Transverse colon (tissue), 4 donors: ENCODE measurements around the gene CIRBP. TPM values are rescaled to one million over a fixed set of nuclear protein-coding genes. Genes with fewer than 3 reads are reported as not detected.
A peak's percentile ranks its signal among the peaks of the same experiment; 100 is the strongest.
"Not testable (repeated sequence)": the region's sequence is repeated elsewhere in the genome, so short reads cannot be mapped to it uniquely, and the experiment has no call there.

Source experiments
- DNase-seq: peaks from one replicate; pipeline ENCODE4 v3.0.0-alpha.2; 2019
- H3K27ac ChIP-seq, 4 donors: fragments of 200-600 bp; sonication (generic); 2 replicates each; pipeline ENCODE4 v1.5.1; 2016 to 2018; ENCODE audit warnings: inconsistent platforms in 4 of 4
- H3K27me3 ChIP-seq: fragments of 200-600 bp; sonication (generic); 2 replicates; pipeline ENCODE4 v1.5.1; 2017; ENCODE audit warnings: inconsistent platforms
- H3K36me3 ChIP-seq, 4 donors: fragments of 200-600 bp; sonication (generic); 2 replicates each; pipeline ENCODE4 v1.5.1; 2017 to 2019; ENCODE audit warnings: inconsistent platforms in 4 of 4
- H3K4me1 ChIP-seq, 4 donors: fragments of 200-600 bp; sonication (generic); 2 replicates each; pipeline ENCODE4 v1.5.1; 2017 to 2020; ENCODE audit warnings: inconsistent platforms in 4 of 4
- H3K4me3 ChIP-seq, 4 donors: fragments of 200-600 bp; sonication (generic); 1 replicate in 1 of 4; 2 replicates in 3 of 4; pipeline versions ENCODE4 v1.5.1 to v1.6.1; 2017 to 2019; ENCODE audit warnings: inconsistent platforms in 4 of 4
- H3K9me3 ChIP-seq, 2 donors: fragments of 200-600 bp; sonication (generic); 2 replicates each; pipeline ENCODE4 v1.5.1; 2017 to 2019; ENCODE audit warnings: inconsistent platforms in 2 of 2
- CTCF ChIP-seq, 5 experiments: fragments of 200-600 bp in 3 of 5; fragments of 450-650 bp in 2 of 5; sonication (generic) in 3 of 5; IDR thresholded peaks; 1 replicate in 2 of 5; 2 replicates in 3 of 5; pipeline ENCODE4 v1.5.1; 2016 to 2017; ENCODE audit warnings: antibody characterized with exemption in 5 of 5, inconsistent platforms in 3 of 5, mild to moderate bottlenecking in 2 of 5, moderate library complexity in 1 of 5
- EP300 ChIP-seq: sonication (generic); formaldehyde crosslinking; IDR thresholded peaks from one replicate; pipeline ENCODE4 v1.6.1; 2017; ENCODE audit warnings: antibody characterized with exemption, low read depth
- POLR2A ChIP-seq: fragments of 450-650 bp; IDR thresholded peaks from one replicate; pipeline ENCODE4 v1.6.1; 2016; ENCODE audit warnings: antibody characterized with exemption, mild to moderate bottlenecking, moderate library complexity
- POLR2AphosphoS5 ChIP-seq, 3 donors: sonication (generic); formaldehyde crosslinking; IDR thresholded peaks; one replicate each; pipeline ENCODE4 v1.6.1; 2016; ENCODE audit warnings: antibody characterized with exemption in 3 of 3
- WGBS, 2 donors: methylation state at CpG; one replicate each; pipeline ENCODE4 v1.1.5; 2018; ENCODE audit warnings: low coverage in 1 of 2; 5-methylcytosine and 5-hydroxymethylcytosine counted together
- in situ Hi-C, 4 donors: fragments of 200-750 bp; cut with MboI; loops; one replicate each; pipeline versions ENCODE4 v1.15.0 to v1.15.1; 2017; ENCODE audit warnings: low sequenced_read_pairs in 3 of 4, low pct_ligation_motif_present in 1 of 4, low pct_unique_long_range_greater_than_20kb in 1 of 4
- intact Hi-C: fragments of 100-400 bp; cut with DNase I; formaldehyde crosslinking; loops from one replicate; pipeline ENCODE4 v1.15.1; 2023; ENCODE audit warnings: low total_unique reads
- total RNA-seq, 4 donors: library from RNA; depleted of rRNA; stranded (reverse); fragments of >200 nt; gene quantifications; one replicate each; pipeline ENCODE4 v1.1.0, GENCODE V29; 2016

The CIRBP gene
- total RNA-seq, 4 donors from 2014 or later: 431 to 488 (median 460) TPM

GRCh38 chr19:1315470-1316166 lies 46.5 kb downstream of the CIRBP start:
- peak overlapping the region in 3 of 4 donors; percentile 1 to 41 (median 31) for H3K4me3 ChIP-seq
- peak overlapping the region in 1 of 4 donors; percentile 4 for H3K27ac ChIP-seq
- no peaks in the 10 kb centered on the region for H3K36me3 ChIP-seq
- TF ChIP-seq EP300 (no peak), CTCF (IDR thresholded peaks at IDR 0.05) (peak; percentile 64 to 83 (median 65)), POLR2AphosphoS5 (IDR thresholded peaks at IDR 0.05) (peak in 1 of 3 donors; percentile 20)
- H3K9me3 ChIP-seq: no peaks in the 10 kb centered on the region
- 11% methylated on average over 36 of the region's 58 CpGs; no CpG with 5 or more reads in 1 of the 2 donors for WGBS, 2 donors
- intact Hi-C loops: loop anchor here (1.0 kb wide), 1 partner anchor 42 kb away; no protein-coding TSS in a partner anchor
- peak; percentile 64 for DNase-seq
- peaks cover 0 to 27% (median 14%) of the 10 kb centered on the region in 4 donors for H3K4me1 ChIP-seq
- H3K27me3 ChIP-seq: peaks cover 84% of the 10 kb centered on the region
- in situ Hi-C loops: no loop called here

GRCh38 chr19:1316466-1316865 lies 47.3 kb downstream of the CIRBP start:
- no peak for TF ChIP-seq EP300
- TF ChIP-seq CTCF (IDR thresholded peaks at IDR 0.05): no peak
- no peak for TF ChIP-seq POLR2A
- no peak for TF ChIP-seq POLR2AphosphoS5 (IDR thresholded peaks at IDR 0.05)
- Histone ChIP-seq H3K27ac (no peak overlapping the region), H3K27me3 (peaks cover 87% of the 10 kb centered on the region), H3K9me3 (no peaks in the 10 kb centered on the region), H3K4me1 (peaks cover 0 to 27% (median 14%) of the 10 kb centered on the region in 4 donors), H3K36me3 (no peaks in the 10 kb centered on the region), H3K4me3 (no peak overlapping the region)
- WGBS, 2 donors: 78% methylated on average over 12 of the region's 13 CpGs; no CpG with 5 or more reads in 1 of the 2 donors
- intact Hi-C loops: no loop called here
- no peak for DNase-seq
- in situ Hi-C loops: no loop called here

- peaks cover 0 to 27% (median 14%) of the 10 kb centered on the region in 4 donors for H3K4me1 ChIP-seq
- intact Hi-C loops: no loop called here
- DNase-seq: no peak
- no peaks in the 10 kb centered on the region for H3K9me3 ChIP-seq
- H3K36me3 ChIP-seq: no peaks in the 10 kb centered on the region
- H3K27ac ChIP-seq: no peak overlapping the region
- H3K4me3 ChIP-seq: no peak overlapping the region
- 62 to 66% methylated on average over 8 to 17 of the region's 17 CpGs for WGBS, 2 donors
- no peak for TF ChIP-seq POLR2A
- TF ChIP-seq EP300: no peak
- no peak for TF ChIP-seq POLR2AphosphoS5 (IDR thresholded peaks at IDR 0.05)
- TF ChIP-seq CTCF (IDR thresholded peaks at IDR 0.05): no peak
- in situ Hi-C loops: no loop called here
- peaks cover 97% of the 10 kb centered on the region for H3K27me3 ChIP-seq
Measured at GRCh38 chr19:1317274-1318003, 48.3 kb downstream of the CIRBP start.

- in situ Hi-C loops: no loop called here
- peaks cover 94% of the 10 kb centered on the region for H3K27me3 ChIP-seq
- DNase-seq: no peak
- TF ChIP-seq CTCF (IDR thresholded peaks at IDR 0.05) (no peak), POLR2A (no peak), EP300 (no peak)
- no peak overlapping the region for H3K27ac ChIP-seq
- H3K4me1 ChIP-seq: peaks cover 0 to 21% (median 11%) of the 10 kb centered on the region in 4 donors
- intact Hi-C loops: no loop called here
- H3K36me3 ChIP-seq: no peaks in the 10 kb centered on the region
- WGBS, 2 donors: 25 to 41% methylated on average over 9 to 45 of the region's 46 CpGs
- no peak overlapping the region for H3K4me3 ChIP-seq
- no peaks in the 10 kb centered on the region for H3K9me3 ChIP-seq
Measured at GRCh38 chr19:1318678-1319471, 49.7 kb downstream of the CIRBP start.

- H3K4me3 ChIP-seq, H3K36me3 ChIP-seq, H3K9me3 ChIP-seq, DNase-seq, intact Hi-C loops, H3K27ac ChIP-seq, in situ Hi-C loops: not testable (repeated sequence)
- Histone ChIP-seq H3K27me3 (peaks cover 94% of the 10 kb centered on the region), H3K4me1 (peaks cover 7 to 21% (median 15%) of the 10 kb centered on the region in 4 donors)
- WGBS, 2 donors: 92% methylated on average over 3 of the region's 3 CpGs; no CpG with 5 or more reads in 1 of the 2 donors
Measured at GRCh38 chr19:1320282-1320650, 51.1 kb downstream of the CIRBP start.
